CD4-positive, alpha-beta T cell treated with Interferon alpha-2 for 1 hour (primary cell): ENCODE data around the gene ATF6.

Experiments
- DNase-seq, 2 donors: peaks; one replicate each; pipeline ENCODE4 v3.0.0-alpha.2; 2020 to 2022

ATF6 gene

DNA sequence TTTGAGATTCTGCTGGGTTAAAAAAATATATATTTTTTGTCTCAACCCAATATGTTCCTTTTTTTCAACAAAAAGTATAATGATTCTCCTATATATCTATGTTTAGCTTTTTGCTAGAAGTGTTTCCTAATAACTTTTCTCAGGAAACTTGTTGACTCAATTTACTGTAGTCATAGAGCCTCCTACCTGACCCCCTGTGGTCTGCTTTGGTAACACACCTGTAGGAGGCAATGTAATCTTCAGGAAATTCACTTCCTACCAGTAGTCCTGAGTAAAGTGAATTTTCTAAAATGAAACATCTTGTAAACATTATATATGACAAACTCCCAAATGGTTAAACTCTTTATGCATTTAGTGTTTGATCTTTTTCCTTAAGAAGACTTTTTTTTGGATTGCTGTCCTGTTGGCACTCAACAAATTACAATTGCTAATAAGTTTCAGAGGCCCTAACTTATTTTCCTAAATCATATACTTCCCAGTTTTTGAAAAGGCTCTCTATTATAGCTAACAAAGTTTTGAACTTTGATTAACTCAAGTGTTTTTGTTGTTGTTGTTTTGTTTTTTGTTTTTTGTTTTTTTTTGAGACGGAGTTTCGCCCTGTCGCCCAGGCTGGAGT is 139.3 kb downstream of the ATF6 start:
- peak in 1 of 2 donors; percentile 42 for DNase-seq

DNA sequence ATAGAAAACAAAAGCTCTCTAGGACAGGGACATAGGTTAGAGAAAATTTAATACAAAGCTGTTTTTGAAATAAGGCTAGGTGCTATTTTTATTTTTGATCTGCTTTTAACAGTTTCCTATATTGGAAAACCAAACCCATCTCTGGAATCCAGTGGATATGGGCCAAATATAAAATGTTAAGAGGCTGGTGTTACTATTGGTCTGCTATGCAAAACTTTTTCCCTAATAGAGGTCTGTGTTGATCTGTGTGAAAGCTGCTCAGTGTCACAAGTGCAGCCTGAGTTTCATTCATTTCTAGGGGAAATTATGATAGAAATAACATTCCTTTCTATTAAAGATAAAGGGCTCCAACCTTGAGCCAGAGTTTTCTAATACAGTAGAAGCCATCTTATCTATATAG is 141.1 kb downstream of the ATF6 start:
- no peak for DNase-seq

DNA sequence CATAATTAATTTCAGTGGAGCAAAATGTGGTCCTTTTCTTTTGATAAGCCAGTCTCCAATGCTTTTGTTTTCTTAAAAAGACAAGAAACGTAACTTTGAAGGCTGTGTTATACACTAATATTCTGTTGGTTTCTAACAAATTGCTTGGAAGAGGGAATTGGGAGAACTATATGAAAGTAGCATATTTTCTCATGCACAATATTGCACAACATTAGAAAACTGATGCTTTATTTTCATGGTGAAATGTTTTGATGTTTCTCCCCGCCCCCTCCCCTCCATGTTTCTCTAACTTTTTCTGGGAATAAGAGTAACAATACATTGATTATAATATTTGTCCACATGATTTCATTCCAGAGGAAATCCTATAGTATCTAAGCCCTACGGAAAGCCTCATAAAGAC is 142.1 kb downstream of the ATF6 start:
- DNase-seq, result no peak

DNA sequence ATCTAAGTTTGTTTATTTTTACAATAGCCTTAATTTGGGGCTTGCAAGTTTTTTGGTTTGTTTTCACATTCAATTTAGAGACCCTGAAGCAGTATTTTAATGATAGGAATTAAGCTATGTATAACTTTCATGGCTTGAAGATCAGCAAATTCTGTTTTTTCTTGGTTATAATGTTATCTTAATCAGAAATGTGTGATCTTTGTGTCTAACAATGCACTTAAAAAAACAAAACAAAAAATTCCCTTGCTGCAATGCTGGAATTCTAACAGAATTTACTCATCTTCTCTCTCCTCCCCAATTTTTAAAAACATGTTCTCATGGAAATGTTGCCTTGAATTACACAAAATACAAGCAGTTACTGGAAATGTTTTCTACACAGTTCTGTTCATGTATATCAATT is 144.5 kb downstream of the ATF6 start:
- no peak for DNase-seq

DNA sequence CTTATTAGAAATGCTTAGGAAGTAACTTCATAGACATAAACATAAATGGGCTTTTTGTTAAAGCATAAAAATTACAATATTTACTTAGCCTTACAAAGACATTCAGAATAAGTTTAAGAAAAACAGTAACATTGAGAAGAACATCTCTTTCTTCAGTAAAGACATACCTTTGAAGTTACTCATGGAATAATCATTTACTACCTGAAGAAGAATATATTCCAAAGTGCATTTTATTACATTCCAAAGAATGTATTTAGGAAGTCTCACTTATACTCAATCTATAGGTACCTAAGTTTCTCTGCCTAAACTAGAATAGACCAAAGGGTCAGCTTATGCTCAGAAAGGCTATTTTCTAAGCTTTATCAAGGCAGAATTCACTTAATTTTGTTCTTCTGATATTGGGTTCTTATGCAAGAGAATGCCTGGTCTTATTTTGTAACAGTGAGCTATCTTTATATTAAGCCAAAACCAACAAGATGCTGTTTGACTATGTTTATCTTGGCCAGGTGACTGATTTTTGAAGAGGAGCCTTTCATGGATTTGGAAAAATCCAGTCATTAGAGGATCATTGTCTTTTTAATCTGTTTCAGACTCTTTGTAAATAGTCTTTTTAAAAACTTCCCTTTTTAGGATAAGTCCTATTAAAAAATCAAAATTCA is 147.5 kb downstream of the ATF6 start:
- DNase-seq, result no peak

DNA sequence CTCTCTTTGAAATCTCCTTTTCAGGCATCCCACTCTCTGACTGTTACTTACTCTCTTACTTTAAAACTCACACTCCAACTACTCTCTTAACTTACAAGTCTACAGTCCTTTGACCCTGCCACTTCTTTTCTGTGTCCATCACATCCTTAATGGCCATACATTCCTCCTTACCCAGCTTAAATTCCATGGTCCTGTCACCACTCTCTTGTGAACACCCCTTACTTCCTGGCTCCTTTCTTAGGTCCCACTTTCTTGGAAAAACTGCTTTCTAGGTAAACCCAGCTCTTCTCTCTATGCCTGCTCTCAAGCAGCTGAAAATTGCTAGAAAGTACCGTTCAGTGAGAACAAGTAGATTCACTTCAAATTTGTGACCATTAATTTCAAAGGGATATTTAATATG is 148.5 kb downstream of the ATF6 start:
- DNase-seq, result no peak

DNA sequence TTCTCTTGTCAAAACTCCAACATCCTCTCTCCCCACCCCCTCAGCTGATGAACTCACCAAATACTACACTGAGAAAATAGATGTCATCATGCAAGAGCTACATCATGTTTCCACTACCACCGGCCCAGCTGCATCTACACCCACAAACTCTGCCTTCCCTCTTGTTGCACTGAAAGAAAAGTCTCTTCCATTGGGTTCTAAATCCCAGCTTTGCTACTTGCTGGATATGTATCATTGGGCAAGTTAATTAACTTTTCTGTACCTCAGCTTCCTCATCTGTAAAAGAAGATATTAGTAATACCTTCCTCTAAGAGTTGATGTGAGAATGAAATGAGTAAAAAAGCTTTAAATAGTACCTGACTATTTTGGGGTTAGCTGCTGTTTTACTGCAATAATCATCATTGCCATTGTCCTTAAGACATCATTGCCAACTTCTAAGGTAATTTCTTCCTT is 149.0 kb downstream of the ATF6 start:
- no peak for DNase-seq

DNA sequence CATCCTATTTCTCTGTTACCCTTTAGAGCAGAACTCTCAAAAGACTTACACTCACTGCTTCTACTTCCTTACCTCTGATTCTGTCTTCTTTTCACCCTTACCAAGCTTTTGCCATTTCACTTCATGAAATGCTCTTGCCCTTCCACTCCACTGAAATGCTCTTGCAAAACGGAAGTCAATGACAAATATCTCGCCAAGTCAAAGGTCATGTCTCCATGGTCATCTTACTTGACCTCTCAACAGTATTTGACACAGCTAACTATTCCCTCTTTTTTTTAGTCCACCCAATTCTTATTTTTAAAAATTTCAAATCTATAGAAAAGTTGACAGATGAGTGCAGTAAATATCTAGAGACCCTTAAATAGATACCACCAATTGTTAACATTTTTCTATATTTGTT is 149.9 kb downstream of the ATF6 start:
- no peak for DNase-seq

DNA sequence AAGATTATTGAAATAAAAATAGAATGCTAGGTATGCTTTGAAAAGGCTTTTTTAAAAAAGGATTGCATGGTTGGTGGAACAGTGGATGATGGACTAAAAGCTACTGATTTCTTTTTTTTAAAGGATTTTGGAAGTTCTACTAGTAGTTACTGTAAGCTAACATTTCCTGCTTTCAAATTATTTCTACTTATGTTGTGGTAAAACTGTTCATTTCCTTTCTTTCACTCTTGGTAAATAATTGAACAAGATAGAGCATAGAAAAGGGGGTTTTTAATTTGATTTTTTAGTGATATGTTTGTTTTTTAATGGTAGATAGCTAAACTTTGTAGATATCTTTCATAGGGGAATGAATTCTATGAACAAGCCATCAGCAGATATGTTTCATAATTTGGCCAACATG is 153.1 kb downstream of the ATF6 start:
- DNase-seq, result peak in 1 of 2 donors; percentile 2

DNA sequence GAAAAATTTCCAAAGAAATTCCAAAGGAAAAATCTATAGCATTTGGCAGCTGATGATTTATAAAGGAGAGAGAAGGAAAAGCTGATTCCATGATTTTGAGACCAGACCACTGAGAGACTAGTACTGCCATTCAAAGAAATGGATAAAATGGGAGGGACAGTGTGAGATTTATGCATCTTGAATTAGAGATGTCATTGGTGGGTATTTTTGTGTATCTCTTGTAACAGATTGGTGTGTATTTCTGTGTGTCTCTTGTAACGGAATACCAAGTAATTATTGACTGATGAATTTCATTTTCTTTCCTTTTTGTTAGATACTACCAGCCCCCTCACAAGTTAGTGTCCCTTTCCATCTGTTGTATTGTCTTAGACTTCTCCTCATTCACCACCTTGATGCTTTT is 155.4 kb downstream of the ATF6 start:
- no peak for DNase-seq

DNA sequence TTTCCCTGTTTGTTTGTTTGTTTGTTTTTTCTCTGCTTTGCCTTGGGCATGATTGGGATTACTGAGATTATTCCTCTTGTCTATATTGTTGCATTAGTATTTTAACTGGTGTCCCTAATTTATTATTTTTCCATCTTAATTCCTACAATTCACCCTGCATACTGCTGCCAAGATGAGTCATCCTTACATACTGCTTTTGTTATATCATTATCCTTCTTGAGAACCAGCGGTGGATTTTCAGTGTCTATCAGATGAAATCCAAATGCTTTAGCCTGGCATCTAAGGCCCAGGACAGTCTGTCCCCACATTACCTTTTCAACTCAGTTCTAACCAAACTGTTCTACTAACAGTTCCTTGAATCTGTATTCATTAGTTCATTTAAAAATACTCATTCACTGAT is 155.9 kb downstream of the ATF6 start:
- DNase-seq, result no peak

DNA sequence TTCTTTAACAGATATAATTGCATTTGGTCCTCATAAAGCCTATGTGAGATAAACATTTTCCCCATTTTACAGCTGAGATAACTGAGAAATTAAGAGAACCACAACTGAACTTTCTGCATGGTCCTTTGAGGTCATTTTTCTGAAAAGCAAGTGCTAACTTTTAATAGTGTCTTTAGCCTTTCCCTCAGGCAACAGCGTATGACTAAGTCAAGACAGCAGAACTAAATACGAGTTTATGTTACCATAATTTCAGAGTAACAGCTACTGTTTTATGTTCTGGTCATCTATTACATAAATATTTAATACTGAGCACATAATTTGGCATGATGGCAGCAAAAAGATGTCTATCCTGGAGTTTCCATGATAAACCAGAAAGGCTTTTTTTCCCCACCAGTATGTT is 161.9 kb downstream of the ATF6 start:
- no peak for DNase-seq

DNA sequence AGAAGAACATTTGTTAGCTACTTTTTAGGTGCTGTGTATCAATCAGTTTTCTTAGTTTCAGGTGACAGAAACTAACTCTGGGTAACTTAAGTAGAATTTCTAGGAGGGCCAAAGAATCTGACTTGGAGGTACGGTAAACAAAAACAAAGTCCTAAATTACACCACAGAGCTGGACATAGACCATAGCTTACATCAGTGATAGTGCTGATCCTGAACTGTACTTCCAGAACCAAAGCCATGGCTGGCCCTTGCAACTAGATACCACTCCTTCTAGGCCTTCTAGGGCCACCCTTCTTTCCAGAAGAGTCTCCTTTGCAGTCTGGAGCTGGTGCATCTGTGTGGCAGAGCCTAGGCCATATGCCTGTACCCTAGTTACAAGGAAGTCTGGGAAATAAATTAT is 163.0 kb downstream of the ATF6 start:
- no peak for DNase-seq

DNA sequence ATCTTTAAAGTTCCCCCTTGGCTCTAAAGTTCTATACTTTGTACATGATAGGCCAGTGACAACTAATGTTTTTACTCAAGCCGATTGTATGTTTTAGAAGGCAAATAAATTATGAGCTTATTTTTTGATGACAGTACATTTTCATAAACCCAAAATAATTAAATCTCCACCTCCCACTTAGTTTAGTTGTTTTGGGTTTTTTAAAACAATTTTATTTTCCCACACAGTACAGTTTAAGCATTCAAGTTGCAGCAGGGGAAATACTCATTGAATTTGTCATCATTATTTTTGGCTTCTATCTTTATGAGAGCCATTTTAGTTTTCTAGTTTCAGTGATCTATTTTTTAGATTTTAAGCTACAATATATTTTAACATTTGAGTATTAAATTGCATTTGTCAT is 163.9 kb downstream of the ATF6 start:
- DNase-seq, result no peak

DNA sequence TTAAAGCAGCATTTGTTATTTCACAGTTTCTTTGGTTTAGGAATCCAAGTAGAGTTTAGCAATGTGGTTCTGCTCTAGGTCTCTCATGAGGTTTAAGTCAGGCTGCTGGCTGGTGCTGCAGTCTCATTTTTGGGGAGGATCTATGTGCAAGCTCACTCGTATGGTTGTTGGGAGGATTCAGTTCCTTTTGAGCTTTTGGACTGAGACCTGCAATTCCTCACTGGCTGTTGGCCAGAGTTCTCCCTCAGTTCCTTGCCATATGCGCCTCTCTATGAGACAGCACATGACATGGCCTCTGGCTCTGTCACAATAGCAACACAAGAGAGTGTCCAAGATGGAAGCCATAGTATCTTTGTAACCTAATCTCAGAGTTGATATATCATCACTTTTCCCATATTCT is 166.5 kb downstream of the ATF6 start:
- DNase-seq, result no peak

DNA sequence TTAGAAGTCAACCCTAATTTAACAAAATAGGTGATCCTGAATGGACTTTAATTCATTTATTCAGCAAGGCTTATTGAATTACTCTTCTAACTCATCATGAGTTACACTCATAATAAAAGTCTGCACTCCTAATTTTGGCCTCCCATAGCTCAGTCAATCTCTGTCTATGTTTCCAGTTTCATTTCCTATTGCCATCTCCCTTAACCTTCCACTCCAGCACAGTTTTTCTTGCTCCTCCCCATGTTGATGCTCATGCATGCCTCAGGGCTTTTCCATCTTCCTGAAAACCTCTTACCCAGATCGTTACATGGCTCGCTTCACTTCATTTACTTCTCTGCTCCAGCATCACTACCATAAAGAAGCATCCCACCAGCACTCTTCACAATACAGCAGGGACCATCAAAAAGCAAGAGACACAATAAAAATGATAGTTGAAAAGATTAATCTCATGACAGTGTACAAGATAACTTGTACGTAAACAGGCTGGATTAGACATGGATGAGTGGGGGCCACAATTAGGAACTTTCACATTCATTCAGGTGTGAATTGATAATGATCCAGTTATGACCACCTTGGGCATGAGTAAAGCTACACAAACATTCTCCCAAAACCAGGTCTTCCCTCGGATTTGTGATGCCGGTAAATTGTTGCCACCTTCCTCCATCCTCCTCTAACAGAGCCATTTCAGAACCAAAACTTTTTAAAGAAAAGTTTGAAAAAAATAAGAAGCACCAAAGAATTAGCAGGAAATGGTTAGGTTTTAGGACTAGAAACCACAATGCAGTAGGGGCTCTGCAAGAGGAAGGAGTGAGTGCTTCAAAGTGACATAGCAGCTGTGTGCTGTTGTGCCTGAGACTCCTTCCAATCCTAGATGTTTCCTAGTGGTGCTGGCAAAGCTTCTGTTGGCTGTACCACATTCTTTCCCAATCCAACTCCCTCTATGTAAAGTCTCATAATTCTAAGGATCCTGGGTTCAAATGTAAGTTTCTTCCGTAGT is 167.8 kb downstream of the ATF6 start:
- DNase-seq, result peak; percentile 1 to 47

DNA sequence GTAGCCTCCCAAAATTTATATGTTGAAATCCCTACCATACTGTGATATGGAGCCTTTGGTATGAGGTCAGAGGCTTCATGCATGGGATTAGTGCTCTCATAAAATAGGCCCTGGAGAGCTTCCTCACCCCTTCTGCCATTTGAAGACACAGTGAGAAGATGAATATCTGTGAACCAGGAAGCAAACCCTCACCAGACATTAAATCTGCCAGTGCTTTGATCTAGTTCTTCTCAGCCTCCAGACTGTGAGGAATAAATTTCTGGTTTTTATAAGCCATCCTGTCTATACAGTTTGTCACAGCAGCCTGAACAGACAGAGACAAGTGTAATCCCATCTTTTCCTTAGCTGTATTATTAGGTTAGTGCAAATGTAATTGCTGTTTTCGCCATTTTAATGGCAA is 169.1 kb downstream of the ATF6 start:
- no peak for DNase-seq

DNA sequence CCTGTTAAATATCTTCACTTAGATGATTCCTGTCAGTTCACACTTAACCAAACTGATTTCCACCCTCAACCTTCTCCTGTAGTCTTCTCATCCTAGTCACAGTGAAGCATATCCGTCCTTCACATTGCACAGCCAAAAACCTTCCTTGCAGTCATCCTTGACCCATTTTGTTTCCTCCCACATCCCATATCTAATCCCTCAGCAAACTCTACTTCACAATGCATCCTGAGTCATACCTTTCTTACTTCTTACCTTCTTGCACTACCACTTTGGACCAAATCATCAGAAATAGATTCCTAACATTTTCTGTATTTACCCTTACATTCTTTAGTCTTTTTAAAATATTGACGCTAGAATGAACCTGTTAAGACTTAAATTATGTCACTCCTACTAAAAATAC is 170.7 kb downstream of the ATF6 start:
- no peak for DNase-seq

DNA sequence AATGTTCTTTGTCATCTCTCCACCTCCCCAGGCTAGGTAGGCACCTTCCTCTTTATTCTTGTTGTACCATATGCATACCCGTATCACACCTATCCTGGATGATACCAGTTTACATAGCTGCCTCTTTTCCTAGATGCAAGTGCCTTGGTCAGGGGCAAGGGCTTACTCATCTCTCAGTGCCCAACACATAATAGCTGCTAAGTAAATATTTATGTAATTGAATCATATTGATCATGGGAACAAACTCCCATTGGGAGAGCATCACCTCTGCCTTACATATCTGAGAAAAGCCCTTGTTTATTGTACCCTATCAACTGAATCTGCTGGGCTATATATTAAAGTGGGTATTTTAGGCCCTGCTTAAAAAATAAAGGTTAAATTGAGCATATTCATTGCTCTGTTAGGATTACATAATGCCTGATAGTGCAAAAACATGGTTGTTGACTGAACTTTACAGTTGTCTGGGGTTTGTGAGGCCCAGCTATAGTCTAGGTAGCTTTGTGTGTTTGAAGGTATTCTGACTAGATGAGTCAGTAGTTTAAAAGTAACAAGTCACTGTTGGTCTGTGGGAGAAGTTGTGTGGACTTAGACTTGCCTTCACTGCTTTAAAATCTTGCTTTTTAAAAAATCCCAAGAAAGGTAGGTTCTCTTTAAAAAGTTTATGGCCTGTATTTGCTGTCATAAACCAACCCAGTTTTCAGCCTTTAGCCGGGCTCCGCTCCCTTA is 174.9 kb downstream of the ATF6 start:
- no peak for DNase-seq

DNA sequence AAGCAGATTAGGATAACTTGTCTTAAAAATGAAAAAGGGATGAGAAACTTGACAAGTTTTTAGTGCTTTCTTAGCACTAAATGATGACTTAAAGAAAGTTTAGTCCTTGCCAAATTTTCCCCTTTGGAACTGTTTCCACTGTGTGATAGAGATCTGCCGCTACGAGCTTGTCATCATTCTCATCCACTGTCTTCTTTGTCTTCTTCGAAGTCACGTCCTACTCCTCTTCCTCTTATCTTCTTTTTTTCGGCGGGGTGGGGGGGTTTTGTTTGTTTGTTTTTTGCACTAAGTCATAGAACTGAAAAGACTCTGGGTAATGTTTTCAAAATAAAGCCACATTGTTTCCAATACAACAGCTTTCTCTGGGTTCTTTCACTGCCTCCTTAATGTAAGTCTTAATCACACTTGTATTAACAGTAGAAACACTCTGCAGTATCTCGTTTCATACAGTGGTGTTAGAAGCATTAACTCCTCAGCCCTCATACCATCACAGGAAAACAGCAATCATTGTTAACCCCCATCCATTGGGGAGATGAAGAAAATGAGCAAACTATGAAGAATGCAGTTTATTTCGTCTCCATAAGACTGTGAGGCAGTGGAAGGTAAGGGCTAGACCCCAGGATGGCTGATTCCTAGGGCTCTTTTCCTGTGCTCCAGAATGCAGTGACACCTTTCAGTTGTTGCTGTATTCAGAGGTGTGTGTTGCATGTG is 175.8 kb downstream of the ATF6 start:
- no peak for DNase-seq

DNA sequence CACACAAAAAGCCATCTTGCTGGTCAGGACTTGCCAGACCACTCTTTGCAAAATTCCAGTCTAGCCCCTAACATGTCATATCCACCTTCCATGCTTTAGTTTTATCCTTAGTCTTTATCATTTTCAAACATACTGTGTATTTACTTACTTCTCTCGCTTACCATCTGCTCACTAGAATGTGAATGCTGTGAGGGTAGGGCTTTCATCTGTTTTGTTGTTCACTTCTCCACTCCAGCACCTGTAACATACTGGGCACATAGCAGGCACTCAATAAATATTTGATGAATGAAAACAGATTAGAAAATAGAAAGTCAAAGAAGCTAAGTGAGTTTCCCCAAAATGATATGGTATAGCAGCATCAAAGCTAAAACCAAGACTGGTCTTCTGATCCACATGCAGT is 177.6 kb downstream of the ATF6 start:
- no peak for DNase-seq

DNA sequence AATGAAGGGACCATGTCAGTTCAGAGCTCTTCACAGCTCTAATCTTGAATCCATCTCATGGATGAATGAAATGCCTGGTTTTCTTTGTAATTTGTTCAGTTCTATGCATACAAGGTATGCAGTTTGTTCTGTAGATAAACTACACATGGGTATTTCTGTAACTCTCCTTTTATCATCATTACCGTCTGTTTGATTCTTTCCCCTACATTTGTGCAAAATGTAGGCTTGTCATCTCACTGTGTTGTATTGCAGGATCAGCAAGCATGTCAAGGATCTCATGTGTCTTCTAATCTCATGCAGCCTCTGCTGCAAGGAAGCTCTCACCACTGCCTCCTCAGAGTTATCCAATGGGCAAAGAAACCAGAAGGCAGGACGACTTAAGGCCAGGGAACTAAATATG is 178.3 kb downstream of the ATF6 start:
- DNase-seq, result no peak
